Activated CD8-positive, alpha-beta memory T cell treated with anti-CD3 and anti-CD28 coated beads for 48 hours (primary cell): ENCODE measurements around the gene PNPO.
"Not testable (repeated sequence)": the region's sequence is repeated elsewhere in the genome, so short reads cannot be mapped to it uniquely, and the experiment has no call there.

Source experiments
- DNase-seq, 3 experiments: peaks; one replicate each; pipeline ENCODE4 v3.0.0-alpha.2; 2020; ENCODE audit warnings: low read depth in 2 of 3, low spot score in 2 of 3

The PNPO gene

DNA sequence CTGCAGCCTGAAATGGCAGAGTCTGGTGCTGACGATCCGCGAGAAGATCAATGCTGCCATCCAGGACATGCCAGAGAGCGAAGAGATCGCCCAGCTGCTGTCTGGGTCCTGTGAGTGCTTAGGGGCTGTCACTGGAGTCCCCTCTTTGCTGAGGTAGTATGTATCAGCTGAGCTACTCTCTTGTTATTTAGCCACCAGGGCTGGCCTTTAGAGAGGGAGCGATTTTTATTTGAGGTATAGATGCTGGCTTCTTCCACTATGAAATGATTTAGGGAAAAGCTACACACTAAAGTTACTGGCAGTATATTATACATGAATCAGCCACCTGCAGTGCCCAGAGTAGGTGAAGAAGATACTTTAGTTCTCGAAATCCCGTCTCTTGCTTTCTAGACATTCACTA is 32.2 kb downstream of the PNPO start:
- no peak for DNase-seq

DNA sequence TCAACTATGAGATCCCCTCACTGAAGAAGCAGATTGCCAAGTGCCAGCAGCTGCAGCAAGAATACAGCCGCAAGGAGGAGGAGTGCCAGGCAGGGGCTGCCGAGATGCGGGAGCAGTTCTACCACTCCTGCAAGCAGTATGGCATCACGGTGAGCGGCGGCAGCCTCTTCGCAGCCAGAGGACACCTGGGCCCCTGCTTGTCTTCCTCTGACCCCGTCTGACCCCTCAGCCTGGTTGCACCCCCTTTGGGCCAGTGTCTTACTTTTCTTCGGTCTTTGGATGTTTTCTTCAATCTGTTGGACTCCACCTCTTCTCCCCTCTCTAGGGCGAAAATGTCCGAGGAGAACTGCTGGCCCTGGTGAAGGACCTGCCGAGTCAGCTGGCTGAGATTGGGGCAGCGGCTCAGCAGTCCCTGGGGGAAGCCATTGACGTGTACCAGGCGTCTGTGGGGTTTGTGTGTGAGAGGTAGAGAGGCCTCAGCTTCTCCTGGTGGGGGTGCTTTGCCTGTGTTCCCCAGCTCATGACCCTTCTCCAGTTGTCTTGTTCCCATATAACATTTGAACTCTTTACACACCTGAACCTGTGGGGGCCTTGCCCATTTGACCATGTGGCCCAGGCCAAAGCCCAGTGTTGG is 33.9 kb downstream of the PNPO start:
- no peak for DNase-seq

DNA sequence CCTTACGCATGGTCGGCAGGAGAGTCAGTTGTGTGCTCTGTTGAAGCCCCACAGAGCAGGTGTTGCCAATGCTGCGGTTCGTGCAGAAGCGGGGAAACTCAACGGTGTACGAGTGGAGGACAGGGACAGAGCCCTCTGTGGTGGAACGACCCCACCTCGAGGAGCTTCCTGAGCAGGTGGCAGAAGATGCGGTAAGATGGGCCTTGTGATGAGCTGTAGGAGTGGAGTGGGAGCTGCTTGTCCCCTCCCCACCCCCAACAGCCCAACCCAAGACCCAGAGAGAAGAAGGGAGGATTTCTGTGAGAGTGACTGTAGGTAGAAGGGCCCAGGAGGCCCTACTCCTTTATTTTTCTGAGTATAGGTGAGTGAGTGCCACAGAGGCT is 34.4 kb downstream of the PNPO start:
- DNase-seq = no peak

DNA sequence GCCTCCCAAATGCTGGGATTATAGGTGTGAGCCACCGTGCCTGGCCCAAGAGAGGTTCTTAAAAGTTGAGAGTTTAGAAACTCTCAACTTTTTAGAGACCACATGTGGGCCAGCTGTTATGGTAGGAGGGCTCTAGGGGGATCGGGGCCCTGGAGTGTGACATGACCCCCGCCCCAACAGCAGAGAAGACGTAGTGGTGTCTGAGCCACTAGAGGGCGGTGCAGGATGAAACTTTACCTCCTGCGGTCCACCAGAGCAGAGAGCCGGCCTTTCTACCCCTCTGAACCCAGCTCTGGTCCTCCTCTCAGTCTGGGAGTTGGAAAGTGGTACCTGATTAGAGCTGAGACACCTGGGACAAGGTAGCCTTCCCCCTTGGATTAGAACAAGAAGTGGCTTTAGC is 37.0 kb downstream of the PNPO start:
- DNase-seq = peak in 2 of 3 experiments; percentile 8 to 10

DNA sequence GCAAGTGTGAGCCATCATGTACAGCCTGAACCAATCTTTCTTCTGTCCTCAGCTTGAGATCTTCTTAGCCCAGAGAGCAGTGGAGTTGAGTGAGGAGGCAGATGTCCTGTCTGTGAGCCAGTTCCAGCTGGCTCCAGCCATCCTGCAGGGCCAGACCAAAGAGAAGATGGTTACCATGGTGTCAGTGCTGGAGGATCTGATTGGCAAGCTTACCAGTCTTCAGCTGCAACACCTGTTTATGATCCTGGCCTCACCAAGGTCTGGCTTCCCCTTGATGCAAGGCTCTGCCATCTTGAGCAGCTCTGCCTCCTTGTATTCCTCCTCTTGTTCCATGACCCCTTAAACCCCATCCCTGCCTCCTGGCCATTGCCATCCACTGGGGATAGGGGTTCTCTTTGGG is 39.2 kb downstream of the PNPO start:
- DNase-seq = no peak

DNA sequence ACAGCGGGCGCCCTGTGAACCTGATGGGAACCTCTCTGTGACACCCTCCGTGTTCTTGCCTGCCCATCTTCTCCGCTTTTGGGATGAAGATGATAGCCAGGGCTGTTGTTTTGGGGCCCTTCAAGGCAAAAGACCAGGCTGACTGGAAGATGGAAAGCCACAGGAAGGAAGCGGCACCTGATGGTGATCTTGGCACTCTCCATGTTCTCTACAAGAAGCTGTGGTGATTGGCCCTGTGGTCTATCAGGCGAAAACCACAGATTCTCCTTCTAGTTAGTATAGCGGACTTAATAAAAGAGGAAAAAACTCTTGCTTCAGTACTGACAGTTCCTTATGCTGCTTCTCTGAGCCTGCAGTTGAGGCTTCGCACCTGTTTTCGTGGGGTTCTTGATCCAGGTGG is 40.1 kb downstream of the PNPO start:
- no peak for DNase-seq

DNA sequence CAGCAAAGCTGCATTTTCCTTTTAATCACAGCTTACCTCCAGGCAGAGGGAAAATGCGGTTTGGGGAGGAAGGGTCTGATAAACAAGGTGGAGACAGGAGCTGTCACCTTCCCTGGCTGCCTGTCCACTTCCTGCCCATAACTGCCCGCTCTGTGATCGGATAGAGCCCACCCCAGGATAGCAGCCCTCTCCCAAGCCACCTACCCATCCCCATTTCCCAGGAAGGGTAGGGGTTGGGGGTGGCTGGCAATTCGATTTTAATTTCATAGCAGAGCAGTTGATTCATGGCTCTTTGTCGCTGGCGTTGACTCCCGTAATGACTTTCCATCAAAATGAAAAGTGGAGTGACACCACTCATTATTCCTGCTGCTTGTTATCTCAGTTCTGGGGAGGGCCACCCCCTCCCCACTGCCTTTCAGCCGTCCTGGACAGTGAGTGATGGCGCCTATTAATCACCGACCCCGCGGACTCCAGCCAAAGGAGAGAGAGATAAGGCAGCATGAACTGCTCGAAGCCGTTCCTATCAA is 40.8 kb downstream of the PNPO start:
- no peak for DNase-seq

DNA sequence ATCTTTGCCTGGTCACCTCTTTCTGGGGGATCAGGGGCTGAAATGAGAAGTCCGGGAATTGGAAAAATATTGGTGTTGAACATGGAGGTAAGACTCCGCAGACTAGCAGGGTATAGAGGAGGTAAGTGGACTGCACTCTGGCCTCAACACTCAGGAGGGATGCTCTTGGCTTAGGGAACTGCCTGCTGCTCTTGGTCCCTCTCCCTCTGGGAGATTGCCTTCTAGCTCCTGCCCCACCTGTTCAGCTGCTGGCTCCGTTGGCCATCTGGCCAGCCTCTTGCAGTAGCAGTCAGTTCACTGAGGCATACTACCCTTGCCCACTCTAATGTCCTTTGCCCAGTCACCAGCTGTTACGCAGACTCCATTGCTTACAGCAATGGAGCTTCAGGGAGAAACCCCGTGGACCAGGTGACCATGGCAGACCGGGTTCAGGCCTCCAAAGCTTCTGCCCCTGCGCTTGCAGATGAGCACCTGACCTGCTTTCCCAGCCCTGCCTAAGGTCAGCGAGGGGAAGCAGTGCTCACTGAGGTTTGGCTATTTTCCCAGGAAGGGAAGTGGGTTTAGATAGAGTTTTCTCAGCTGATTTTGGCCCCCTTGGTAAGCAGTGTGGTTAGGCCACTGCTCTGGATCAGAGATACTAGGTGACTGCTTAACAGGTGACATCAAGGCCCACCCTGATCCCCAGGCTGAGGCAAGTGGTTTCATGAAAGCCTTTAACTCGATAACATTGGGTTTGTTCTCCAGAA is 41.4 kb downstream of the PNPO start:
- no peak for DNase-seq

DNA sequence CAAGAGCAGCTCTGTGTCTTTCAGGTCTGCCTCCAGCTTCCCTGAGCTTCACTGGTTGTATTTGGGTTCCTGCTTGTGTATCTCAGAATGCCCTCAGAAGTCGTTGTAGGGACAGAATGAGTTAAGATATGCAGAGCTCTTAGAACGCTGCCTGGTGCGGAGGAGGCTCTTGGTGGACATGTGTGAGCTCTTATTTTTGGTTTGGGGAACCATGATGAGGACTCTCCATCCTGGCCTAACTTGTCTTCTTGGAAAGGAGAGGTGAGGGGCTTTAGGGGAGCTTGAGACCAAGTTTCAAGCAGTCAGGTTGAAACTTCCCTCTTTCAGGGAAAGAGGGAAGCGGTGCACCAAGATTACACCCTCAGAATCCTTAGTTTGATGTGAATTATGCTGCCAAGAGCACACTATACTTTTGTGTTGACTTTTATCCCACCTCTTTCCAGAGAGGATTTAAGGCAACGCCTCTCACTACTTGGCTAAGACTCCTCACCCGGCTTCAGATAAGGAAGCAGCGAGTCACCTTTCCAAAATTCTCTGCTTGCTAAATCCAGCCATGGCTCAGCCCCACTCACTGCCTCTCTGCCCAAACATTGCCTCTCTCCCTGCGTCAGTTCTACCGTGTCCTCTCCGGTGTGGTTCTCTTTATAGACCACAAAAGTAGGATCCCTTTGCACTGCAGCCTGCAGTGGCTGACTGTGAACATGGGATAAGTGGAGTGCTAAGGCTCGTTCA is 42.3 kb downstream of the PNPO start:
- DNase-seq = no peak

DNA sequence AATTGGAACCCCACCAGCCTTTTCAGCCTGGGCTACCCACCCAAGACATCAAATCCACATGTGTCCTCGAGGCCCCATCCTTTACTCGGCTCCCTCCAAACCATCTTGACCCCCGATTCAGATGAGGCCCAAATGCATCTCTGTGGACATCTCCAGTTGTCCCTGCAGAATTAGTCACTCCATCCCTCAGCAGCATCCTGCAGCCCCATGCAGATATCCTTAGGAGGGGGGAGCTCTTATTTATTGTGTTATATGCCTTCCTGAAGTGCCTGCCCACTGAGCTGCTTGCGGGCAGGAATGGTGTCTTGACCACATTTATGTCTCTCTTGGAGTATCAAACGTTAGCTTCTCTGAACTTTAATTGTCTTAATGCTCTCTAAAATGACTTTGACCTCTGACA is 45.1 kb downstream of the PNPO start:
- no peak for DNase-seq

DNA sequence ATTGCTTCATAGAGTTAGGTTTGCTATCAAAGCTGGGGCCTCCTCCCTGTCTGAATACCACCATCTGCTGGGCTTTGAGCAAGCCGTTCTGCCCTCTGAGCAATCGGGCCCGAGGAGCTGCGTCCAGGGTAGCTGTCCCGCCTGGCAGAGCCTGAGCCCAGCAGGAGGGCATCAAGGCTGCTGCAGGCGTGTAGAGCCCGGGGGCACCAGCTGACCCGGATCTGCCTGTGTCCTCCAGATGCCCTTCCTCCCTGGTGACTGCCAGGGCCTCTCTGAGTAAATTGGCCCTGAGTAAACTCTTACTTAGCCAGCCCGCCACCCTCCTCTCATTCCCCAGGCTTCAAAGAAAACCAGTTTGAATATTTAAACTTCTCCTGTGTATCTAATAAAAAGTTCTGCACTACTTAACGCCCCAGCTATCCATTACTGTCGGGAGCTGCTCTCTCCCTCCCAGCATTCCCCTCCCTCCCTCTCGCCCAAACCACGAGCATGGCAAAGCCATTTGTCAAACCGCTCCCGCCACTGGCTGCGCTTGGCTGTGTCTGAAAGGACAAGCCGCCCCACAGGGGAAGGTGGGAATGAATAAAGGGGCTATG is 46.0 kb downstream of the PNPO start:
- DNase-seq = no peak

DNA sequence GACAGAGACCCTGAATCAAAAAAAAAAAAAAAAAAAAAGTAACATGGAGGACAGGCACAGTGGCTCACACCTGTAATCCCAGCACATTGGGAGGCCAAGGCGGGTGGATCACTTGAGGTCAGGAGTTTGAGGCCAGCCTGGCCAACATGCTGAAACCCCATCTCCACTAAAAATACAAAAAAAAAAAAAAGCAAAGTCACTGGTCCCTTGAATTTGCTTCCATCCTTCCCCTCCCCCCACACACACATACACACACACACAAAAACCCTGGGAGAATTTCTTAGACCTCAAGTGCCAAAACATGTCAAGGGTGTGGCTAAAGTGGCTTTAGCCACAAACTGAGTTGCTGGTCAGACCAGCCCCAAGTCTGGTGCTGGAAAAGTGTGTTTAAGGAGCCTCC is 47.1 kb downstream of the PNPO start:
- not testable (repeated sequence) for DNase-seq

DNA sequence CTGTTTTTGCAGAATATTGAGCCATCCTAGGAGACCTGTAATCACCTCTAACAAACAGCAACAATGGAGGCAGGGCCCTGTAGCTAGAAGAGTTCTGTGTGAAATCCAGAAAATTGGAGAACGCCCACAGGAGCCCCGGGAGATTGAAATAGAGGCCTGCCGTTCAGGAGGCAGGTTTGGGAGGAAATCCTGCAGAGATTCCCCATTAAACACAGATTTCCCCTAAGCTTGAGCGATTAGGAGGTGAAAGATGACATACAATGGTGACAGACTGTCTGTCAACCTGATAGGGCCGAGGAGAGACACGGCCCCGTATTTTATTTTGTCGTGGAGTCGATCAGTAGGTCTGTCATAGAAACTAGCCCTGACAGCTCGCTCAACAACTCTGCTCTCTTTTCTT is 47.8 kb downstream of the PNPO start:
- no peak for DNase-seq

DNA sequence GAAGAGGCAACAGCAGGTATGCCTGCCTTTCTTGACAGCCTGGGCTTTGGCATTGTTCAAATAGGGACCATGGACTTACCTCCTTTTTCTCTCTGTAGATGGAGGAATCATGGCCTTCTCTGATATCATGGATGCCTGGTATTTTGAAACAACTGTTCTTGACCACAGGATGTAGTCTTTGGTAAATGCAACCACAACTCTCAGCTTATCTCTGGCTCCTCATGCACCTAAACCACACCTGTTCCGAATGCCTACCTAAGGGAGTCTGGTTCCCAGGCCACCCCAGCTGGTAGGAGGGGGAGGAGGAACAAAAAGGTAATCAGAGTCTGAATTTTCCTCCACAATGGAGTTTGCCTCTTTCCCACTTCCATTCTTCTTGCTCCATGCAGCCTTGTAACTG is 48.3 kb downstream of the PNPO start:
- DNase-seq = no peak

DNA sequence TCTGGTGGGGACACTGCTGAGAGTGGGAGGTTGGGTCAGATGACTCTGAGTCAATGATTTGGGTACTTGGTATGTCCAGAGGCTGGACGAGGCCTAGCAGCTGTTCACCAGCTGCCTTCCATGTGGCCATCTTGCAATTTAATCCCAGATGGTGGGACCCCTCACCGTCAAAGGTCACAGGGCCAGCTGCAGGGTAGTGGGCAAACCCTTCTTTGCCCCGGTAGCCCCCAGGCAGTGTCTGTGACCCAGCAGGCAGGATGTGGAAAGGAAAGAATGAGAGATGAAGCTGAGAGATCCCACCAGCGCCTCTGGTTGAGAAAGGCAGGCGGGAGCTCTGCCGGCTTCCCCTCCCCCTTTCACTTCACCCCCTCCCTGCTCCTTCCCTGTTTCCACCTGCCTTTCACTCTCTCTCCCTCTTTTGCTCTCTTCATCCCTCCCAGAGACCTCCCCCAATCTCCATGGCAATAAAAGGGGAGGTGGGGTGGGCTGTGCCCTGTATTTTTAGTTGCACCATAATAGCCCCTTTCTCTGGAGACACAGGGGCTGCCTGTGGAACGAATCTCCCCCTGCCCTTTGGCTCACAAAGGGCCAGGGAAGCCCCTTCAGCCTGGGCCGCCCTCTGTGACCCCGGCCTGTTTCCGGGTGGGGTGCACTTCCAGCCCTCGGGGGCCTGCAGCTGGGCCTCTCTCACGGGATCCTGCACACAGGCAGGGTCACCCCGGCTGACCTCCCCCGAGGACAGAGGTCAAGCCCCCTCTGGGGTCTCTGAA is 49.8 kb downstream of the PNPO start:
- DNase-seq = no peak

DNA sequence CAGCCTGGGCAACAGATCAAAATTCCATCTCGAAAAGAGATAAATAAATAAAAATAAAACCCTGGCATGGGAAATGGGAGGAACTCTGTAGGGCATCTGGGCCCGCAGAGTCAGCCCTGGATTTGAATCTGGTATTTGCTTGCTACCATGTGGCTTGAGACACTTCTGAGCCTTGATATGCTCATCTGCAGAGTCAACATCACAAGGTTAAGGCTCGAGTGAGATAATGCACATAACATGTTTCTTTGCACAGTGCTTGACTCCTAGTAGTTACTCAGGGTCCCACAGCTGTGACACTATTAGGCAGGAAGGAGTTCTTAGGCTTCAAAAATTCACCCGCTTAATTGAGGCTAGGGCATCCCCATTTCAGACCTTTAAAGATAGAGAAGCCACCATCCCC is 50.8 kb downstream of the PNPO start:
- no peak for DNase-seq

DNA sequence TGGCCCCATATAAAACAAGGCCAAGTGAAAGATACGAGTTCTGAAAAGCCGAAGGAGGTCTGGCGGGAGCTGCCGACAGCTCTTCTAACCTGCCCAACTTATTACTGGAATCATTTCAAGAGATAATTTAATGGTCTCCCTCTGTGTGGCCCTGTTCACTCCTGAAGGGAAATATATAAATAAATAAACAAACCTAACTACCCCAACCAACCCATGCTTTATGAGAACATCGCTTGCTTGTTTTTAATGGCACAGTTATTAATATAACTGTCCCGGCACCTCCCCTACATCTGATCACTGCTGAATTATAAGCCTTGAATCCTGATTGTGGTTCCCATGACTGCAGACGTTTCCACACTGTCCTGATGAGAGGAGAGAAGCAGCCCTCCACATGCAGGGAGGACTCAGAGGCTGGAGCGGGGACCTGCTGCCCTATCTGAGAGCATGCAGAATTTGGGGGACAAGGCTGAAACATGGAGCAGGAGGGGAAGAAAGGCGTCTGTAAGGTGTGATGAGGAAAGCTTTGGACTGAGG is 51.7 kb downstream of the PNPO start:
- no peak for DNase-seq

DNA sequence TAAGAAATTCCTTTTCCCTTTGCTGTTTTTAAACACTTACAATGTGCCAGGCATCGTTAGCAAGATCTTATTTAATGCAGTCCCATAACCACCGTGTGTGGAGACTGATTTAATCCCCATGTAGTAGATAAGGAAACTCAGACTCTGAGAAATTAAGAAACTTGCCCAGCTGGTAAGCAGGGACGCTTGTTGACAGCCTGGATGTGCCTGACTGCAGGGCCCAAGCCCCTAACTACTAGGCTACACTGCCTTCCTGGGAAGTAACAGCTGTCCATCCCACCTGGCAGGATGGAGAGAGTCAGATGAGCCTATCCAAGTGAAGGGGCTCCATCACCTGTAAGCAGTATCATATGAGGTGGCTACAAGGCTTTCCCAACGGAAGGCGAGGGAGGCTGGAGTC is 52.6 kb downstream of the PNPO start:
- DNase-seq = no peak

DNA sequence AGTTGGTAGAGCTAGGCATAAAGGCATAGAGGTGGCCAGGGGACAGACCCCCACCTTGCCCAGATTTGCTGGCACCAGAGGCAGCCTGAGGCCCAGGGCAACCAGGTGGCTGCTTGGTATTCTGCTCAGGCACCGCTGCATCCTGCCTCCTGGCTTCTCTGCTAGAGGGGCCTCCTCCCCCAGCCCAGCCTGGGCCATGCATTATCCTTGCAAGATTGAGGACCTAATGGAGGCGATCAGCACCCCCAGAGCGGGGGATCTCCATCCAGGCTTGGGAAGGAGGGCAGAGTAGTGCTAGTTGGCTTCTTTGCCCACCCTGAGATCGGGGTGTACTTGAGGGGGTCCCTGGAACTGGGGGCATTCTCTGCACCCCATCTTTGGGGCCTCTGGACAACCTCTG is 53.4 kb downstream of the PNPO start:
- no peak for DNase-seq

DNA sequence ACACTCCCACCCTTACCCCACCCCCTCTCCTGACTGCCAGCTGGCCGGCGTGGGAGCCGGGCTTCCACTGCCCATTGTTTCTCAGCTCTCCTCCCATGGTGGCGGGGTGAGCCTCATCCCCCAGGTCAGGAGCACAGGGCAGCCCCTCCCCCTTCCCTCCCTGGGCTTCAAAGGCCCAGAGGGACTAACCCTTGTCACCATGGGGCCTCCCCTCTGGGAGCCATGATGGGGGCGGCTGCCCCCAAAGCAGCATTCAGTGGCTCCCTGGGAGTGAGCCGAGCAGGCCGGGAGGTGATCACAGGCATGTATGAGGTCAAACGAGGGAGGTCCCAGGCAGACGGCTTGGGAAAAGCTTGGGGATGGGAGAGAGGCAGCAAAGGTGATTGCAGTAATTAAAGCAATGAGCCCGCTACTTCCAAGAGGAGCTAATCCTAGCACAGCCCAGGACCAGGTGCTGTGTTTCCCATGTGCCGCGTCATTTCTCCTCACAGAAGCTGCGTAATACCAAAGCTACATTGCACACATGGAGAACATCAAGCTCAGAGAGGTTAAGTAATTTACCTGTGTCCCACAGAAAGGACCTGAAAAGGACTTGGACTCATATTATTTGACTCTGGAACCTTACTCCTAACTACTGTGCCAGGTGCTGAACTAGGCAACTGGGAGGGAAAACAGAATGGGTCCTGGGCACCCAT is 54.0 kb downstream of the PNPO start:
- DNase-seq = no peak
